Sigmoid colon (tissue), 4 donors: ENCODE results near the gene DNAH11.

ENCODE experiments used
- EP300 ChIP-seq, 4 donors: sonication (generic); formaldehyde crosslinking; IDR thresholded peaks; one replicate each; pipeline ENCODE4 v1.6.1; 2017; ENCODE audit warnings: antibody characterized with exemption in 4 of 4
- POLR2A ChIP-seq, 2 donors: fragments of 450-650 bp; IDR thresholded peaks; one replicate each; pipeline ENCODE4 v1.6.1; 2016; ENCODE audit warnings: antibody characterized with exemption in 2 of 2, mild to moderate bottlenecking in 2 of 2, moderate library complexity in 2 of 2
- POLR2AphosphoS5 ChIP-seq, 4 donors: sonication (generic); formaldehyde crosslinking; IDR thresholded peaks; one replicate each; pipeline ENCODE4 v1.6.1; 2017; ENCODE audit warnings: antibody characterized with exemption in 4 of 4
- TF ChIP-seq, protein P1 (sequence below), 4 experiments: fragments of 450-650 bp in 3 of 4; fragments of 200-600 bp in 1 of 4; IDR thresholded peaks; one replicate each; pipeline ENCODE4 v1.5.1; 2016 to 2019; ENCODE audit warnings: antibody characterized with exemption in 4 of 4, mild to moderate bottlenecking in 3 of 4, moderate library complexity in 2 of 4

GRCh38 chr7:21926448-21926847, 383.6 kb downstream of the DNAH11 start:
- TF ChIP-seq, protein P1, sequence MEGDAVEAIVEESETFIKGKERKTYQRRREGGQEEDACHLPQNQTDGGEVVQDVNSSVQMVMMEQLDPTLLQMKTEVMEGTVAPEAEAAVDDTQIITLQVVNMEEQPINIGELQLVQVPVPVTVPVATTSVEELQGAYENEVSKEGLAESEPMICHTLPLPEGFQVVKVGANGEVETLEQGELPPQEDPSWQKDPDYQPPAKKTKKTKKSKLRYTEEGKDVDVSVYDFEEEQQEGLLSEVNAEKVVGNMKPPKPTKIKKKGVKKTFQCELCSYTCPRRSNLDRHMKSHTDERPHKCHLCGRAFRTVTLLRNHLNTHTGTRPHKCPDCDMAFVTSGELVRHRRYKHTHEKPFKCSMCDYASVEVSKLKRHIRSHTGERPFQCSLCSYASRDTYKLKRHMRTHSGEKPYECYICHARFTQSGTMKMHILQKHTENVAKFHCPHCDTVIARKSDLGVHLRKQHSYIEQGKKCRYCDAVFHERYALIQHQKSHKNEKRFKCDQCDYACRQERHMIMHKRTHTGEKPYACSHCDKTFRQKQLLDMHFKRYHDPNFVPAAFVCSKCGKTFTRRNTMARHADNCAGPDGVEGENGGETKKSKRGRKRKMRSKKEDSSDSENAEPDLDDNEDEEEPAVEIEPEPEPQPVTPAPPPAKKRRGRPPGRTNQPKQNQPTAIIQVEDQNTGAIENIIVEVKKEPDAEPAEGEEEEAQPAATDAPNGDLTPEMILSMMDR (IDR thresholded peaks at IDR 0.05), result no peak
- TF ChIP-seq POLR2A (IDR thresholded peaks at IDR 0.05) (no peak), EP300 (IDR thresholded peaks at IDR 0.05) (no peak), POLR2AphosphoS5 (IDR thresholded peaks at IDR 0.05) (no peak)
